ENCODE data around the gene HUS1. TPM values are rescaled to one million over a fixed set of nuclear protein-coding genes. Genes with fewer than 3 reads are reported as not detected.

HUS1 gene
- total and polyA plus RNA-seq, 9 donors = 10.0 to 27.2 (median 20.7) TPM

GRCh38 chr7:47973739-47974138 lies 5.7 kb downstream of the HUS1 start:
- no peaks in the 10 kb centered on the region for H3K9me3 ChIP-seq
- peaks cover 4% of the 10 kb centered on the region for H3K4me1 ChIP-seq (ENCODE audit: insufficient read depth)
- WGBS, 3 donors = 79 to 88% (median 85%) methylated on average over 1 of the region's 1 CpG
- DNase-seq = no peak
- TF ChIP-seq POLR2A (IDR thresholded peaks at IDR 0.05) = no peak
- no peak for TF ChIP-seq EP300 (IDR thresholded peaks at IDR 0.05)
- no peak for TF ChIP-seq CTCF (IDR thresholded peaks at IDR 0.05)
- no peaks in the 10 kb centered on the region for H3K27me3 ChIP-seq
- no peaks in the 10 kb centered on the region for H3K36me3 ChIP-seq
- H3K4me3 ChIP-seq = no peak overlapping the region
- intact Hi-C loops (cut with DNase I) = no loop called here
- H3K27ac ChIP-seq = no peak overlapping the region

- Histone ChIP-seq H3K36me3 (no peaks in the 10 kb centered on the region), H3K4me3 (no peak overlapping the region), H3K27me3 (no peaks in the 10 kb centered on the region), H3K27ac (no peak overlapping the region), H3K9me3 (no peaks in the 10 kb centered on the region), H3K4me1 (ENCODE audit: insufficient read depth) (no peaks in the 10 kb centered on the region)
- no peak for DNase-seq
- intact Hi-C loops (cut with DNase I) = no loop called here
- WGBS, 3 donors = 7 to 23% (median 14%) methylated on average over 1 of the region's 1 CpG
- no peak for TF ChIP-seq EP300 (IDR thresholded peaks at IDR 0.05)
- no peak for TF ChIP-seq CTCF (IDR thresholded peaks at IDR 0.05)
- no peak for TF ChIP-seq POLR2A (IDR thresholded peaks at IDR 0.05)
Measured at GRCh38 chr7:47970761-47971160, 8.7 kb downstream of the HUS1 start.

- TF ChIP-seq POLR2A (IDR thresholded peaks at IDR 0.05) = no peak
- TF ChIP-seq EP300 (IDR thresholded peaks at IDR 0.05) = no peak
- peak in 2 of 3 donors; percentile 36 to 47 for TF ChIP-seq CTCF (IDR thresholded peaks at IDR 0.05)
- DNase-seq = peak; percentile 25 to 64 (median 50)
- intact Hi-C loops (cut with DNase I) = no loop called here
- no peak overlapping the region for H3K27ac ChIP-seq
- H3K9me3 ChIP-seq = no peaks in the 10 kb centered on the region
- no peak overlapping the region for H3K4me3 ChIP-seq
- no peaks in the 10 kb centered on the region for H3K27me3 ChIP-seq
- H3K36me3 ChIP-seq = no peaks in the 10 kb centered on the region
- WGBS, 3 donors = 51 to 66% (median 56%) methylated on average over 5 of the region's 5 CpGs
- no peaks in the 10 kb centered on the region for H3K4me1 ChIP-seq (ENCODE audit: insufficient read depth)
Measured at GRCh38 chr7:47968847-47969774, 10.3 kb downstream of the HUS1 start.

GRCh38 chr7:47967708-47968107 lies 11.7 kb downstream of the HUS1 start:
- no peak overlapping the region for H3K27ac ChIP-seq
- no peak for TF ChIP-seq POLR2A (IDR thresholded peaks at IDR 0.05)
- TF ChIP-seq CTCF (IDR thresholded peaks at IDR 0.05) = no peak
- no peak for TF ChIP-seq EP300 (IDR thresholded peaks at IDR 0.05)
- intact Hi-C loops (cut with DNase I) = no loop called here
- no peaks in the 10 kb centered on the region for H3K36me3 ChIP-seq
- DNase-seq = no peak
- no peak overlapping the region for H3K4me3 ChIP-seq
- WGBS, 3 donors = 41 to 57% (median 52%) methylated on average over 2 of the region's 2 CpGs
- H3K4me1 ChIP-seq (ENCODE audit: insufficient read depth) = no peaks in the 10 kb centered on the region
- H3K27me3 ChIP-seq = no peaks in the 10 kb centered on the region
- H3K9me3 ChIP-seq = no peaks in the 10 kb centered on the region
